ENCODE measurements around the gene MRPL18.
"Not testable (repeated sequence)": the region's sequence is repeated elsewhere in the genome, so short reads cannot be mapped to it uniquely, and the experiment has no call there.

MRPL18 gene

GRCh38 chr6:159815410-159815809 is 25.1 kb downstream of the MRPL18 start:
- Histone ChIP-seq H3K9me3 (ENCODE audit: control extremely low read depth in 1 of 5, control insufficient read depth in 4 of 5, insufficient read depth in 2 of 5, low read depth in 1 of 5, low read length in 4 of 5) (no peaks in the 10 kb centered on the region), H3K27me3 (replicated peaks in 2 of 5; ENCODE audit: control insufficient read depth in 4 of 5, insufficient read depth in 5 of 5, low read length in 4 of 5) (no peaks in the 10 kb centered on the region), H3K4me3 (ENCODE audit: control insufficient read depth in 1 of 7, extremely low read depth in 1 of 7, insufficient read depth in 4 of 7, low read depth in 2 of 7, low read length in 6 of 7) (no peak overlapping the region), H3K36me3 (ENCODE audit: control insufficient read depth in 4 of 4, insufficient read depth in 4 of 4, low read length in 3 of 4) (no peaks in the 10 kb centered on the region), H3K27ac (ENCODE audit: insufficient read depth in 1 of 2, low read depth in 1 of 2, low read length in 2 of 2, poor library complexity in 1 of 2, severe bottlenecking in 2 of 2) (no peak overlapping the region), H3K4me1 (ENCODE audit: control extremely low read depth in 1 of 4, control insufficient read depth in 4 of 4, insufficient read depth in 4 of 4, low read length in 3 of 4) (peaks cover 0 to 30% (median 25%) of the 10 kb centered on the region in 4 experiments)
- DNase-seq = no peak
- WGBS (ENCODE audit: insufficient coverage) = 99% methylated on average over 6 of the region's 6 CpGs
- ChIA-PET POLR2A (no interaction called here), CTCF (interaction anchor here (1.0 to 1.5 kb wide), 2 partner anchors 18 to 19 kb away, joined by 3 read pairs; no protein-coding TSS in a partner anchor)

DNA sequence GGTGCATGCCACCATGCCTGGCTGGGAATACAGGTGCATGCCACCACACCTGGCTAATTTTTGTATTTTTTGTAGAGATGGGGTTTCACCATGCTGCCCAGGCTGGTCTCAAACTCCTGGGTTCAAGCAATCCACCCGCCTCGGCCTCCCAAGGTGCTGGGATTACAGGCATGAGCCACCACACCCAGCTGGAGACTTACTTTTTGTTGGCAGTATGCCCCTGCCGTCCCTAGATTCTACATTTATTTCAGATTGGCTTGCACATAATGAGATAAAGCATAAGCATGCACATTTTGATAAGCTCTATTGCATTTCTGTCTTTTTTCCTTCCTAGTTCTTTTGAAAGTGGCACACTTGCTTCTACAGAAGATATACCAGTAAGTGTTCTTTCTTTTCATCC is 26.5 kb downstream of the MRPL18 start:
- H3K4me3 ChIP-seq (ENCODE audit: control insufficient read depth in 1 of 7, extremely low read depth in 1 of 7, insufficient read depth in 4 of 7, low read depth in 2 of 7, low read length in 6 of 7); POLR2A ChIA-PET; DNase-seq; H3K27ac ChIP-seq (ENCODE audit: insufficient read depth in 1 of 2, low read depth in 1 of 2, low read length in 2 of 2, poor library complexity in 1 of 2, severe bottlenecking in 2 of 2); H3K9me3 ChIP-seq (ENCODE audit: control extremely low read depth in 1 of 5, control insufficient read depth in 4 of 5, insufficient read depth in 2 of 5, low read depth in 1 of 5, low read length in 4 of 5); H3K36me3 ChIP-seq (ENCODE audit: control insufficient read depth in 4 of 4, insufficient read depth in 4 of 4, low read length in 3 of 4); H3K27me3 ChIP-seq (replicated peaks in 2 of 5; ENCODE audit: control insufficient read depth in 4 of 5, insufficient read depth in 5 of 5, low read length in 4 of 5); CTCF ChIA-PET: not testable (repeated sequence)
- 94% methylated on average over 3 of the region's 3 CpGs for whole genome bisulfite sequencing (ENCODE audit: insufficient coverage)
- peaks cover 8 to 44% (median 38%) of the 10 kb centered on the region in 4 experiments for H3K4me1 ChIP-seq (ENCODE audit: control extremely low read depth in 1 of 4, control insufficient read depth in 4 of 4, insufficient read depth in 4 of 4, low read length in 3 of 4)

GRCh38 chr6:159817951-159818739 is 27.9 kb downstream of the MRPL18 start:
- DNase-seq = no peak
- H3K27me3 ChIP-seq (replicated peaks in 2 of 5; ENCODE audit: control insufficient read depth in 4 of 5, insufficient read depth in 5 of 5, low read length in 4 of 5) = no peaks in the 10 kb centered on the region
- peaks cover 8 to 53% (median 45%) of the 10 kb centered on the region in 4 experiments for H3K4me1 ChIP-seq (ENCODE audit: control extremely low read depth in 1 of 4, control insufficient read depth in 4 of 4, insufficient read depth in 4 of 4, low read length in 3 of 4)
- WGBS (ENCODE audit: insufficient coverage) = 97% methylated on average over 20 of the region's 23 CpGs
- H3K4me3 ChIP-seq (ENCODE audit: control insufficient read depth in 1 of 7, extremely low read depth in 1 of 7, insufficient read depth in 4 of 7, low read depth in 2 of 7, low read length in 6 of 7) = no peak overlapping the region
- no peak overlapping the region for H3K27ac ChIP-seq (ENCODE audit: insufficient read depth in 1 of 2, low read depth in 1 of 2, low read length in 2 of 2, poor library complexity in 1 of 2, severe bottlenecking in 2 of 2)
- ChIA-PET CTCF (interaction anchor here (1.5 to 3.4 kb wide), 3 partner anchors 9 to 34 kb away, joined by 3 to 18 read pairs (median 7); no protein-coding TSS in a partner anchor), POLR2A (interaction anchor here (0.6 kb wide), 1 partner anchor 10 kb away, joined by 3 read pairs; no protein-coding TSS in a partner anchor)
- H3K36me3 ChIP-seq (ENCODE audit: control insufficient read depth in 4 of 4, insufficient read depth in 4 of 4, low read length in 3 of 4) = no peaks in the 10 kb centered on the region
- H3K9me3 ChIP-seq (ENCODE audit: control extremely low read depth in 1 of 5, control insufficient read depth in 4 of 5, insufficient read depth in 2 of 5, low read depth in 1 of 5, low read length in 4 of 5) = no peaks in the 10 kb centered on the region

GRCh38 chr6:159819098-159819497 is 28.8 kb downstream of the MRPL18 start:
- H3K27ac ChIP-seq (ENCODE audit: insufficient read depth in 1 of 2, low read depth in 1 of 2, low read length in 2 of 2, poor library complexity in 1 of 2, severe bottlenecking in 2 of 2) = no peak overlapping the region
- 95% methylated on average over 16 of the region's 16 CpGs for WGBS (ENCODE audit: insufficient coverage)
- DNase-seq = no peak
- peak overlapping the region in 1 of 7 experiments; percentile 39 for H3K4me3 ChIP-seq (ENCODE audit: control insufficient read depth in 1 of 7, extremely low read depth in 1 of 7, insufficient read depth in 4 of 7, low read depth in 2 of 7, low read length in 6 of 7)
- peaks cover 8 to 53% (median 45%) of the 10 kb centered on the region in 4 experiments for H3K4me1 ChIP-seq (ENCODE audit: control extremely low read depth in 1 of 4, control insufficient read depth in 4 of 4, insufficient read depth in 4 of 4, low read length in 3 of 4)
- ChIA-PET CTCF (interaction anchor here (1.2 to 3.4 kb wide), 2 partner anchors 15 to 33 kb away, joined by 3 to 18 read pairs; no protein-coding TSS in a partner anchor), POLR2A (no interaction called here)
- no peaks in the 10 kb centered on the region for H3K9me3 ChIP-seq (ENCODE audit: control extremely low read depth in 1 of 5, control insufficient read depth in 4 of 5, insufficient read depth in 2 of 5, low read depth in 1 of 5, low read length in 4 of 5)
- no peaks in the 10 kb centered on the region for H3K36me3 ChIP-seq (ENCODE audit: control insufficient read depth in 4 of 4, insufficient read depth in 4 of 4, low read length in 3 of 4)
- H3K27me3 ChIP-seq (replicated peaks in 2 of 5; ENCODE audit: control insufficient read depth in 4 of 5, insufficient read depth in 5 of 5, low read length in 4 of 5) = no peaks in the 10 kb centered on the region

- H3K9me3 ChIP-seq (ENCODE audit: control extremely low read depth in 1 of 5, control insufficient read depth in 4 of 5, insufficient read depth in 2 of 5, low read depth in 1 of 5, low read length in 4 of 5) = no peaks in the 10 kb centered on the region
- ChIA-PET CTCF (interaction anchor here (1.2 to 3.4 kb wide), 7 partner anchors 10 to 38 kb away, joined by 3 to 18 read pairs (median 3); partner anchors contain the start of genes MRPL18 and TCP1), POLR2A (interaction anchor here (2.2 kb wide), 1 partner anchor 29 kb away, joined by 11 read pairs; the partner anchor contains the start of gene MRPL18)
- H3K27ac ChIP-seq (ENCODE audit: insufficient read depth in 1 of 2, low read depth in 1 of 2, low read length in 2 of 2, poor library complexity in 1 of 2, severe bottlenecking in 2 of 2) = peak overlapping the region in 1 of 2 experiments; percentile 45
- peak overlapping the region in 6 of 7 experiments; percentile 8 to 66 (median 18) for H3K4me3 ChIP-seq (ENCODE audit: control insufficient read depth in 1 of 7, extremely low read depth in 1 of 7, insufficient read depth in 4 of 7, low read depth in 2 of 7, low read length in 6 of 7)
- DNase-seq = peak; percentile 38 to 87 (median 82)
- no peaks in the 10 kb centered on the region for H3K27me3 ChIP-seq (replicated peaks in 2 of 5; ENCODE audit: control insufficient read depth in 4 of 5, insufficient read depth in 5 of 5, low read length in 4 of 5)
- peaks cover 8 to 53% (median 45%) of the 10 kb centered on the region in 4 experiments for H3K4me1 ChIP-seq (ENCODE audit: control extremely low read depth in 1 of 4, control insufficient read depth in 4 of 4, insufficient read depth in 4 of 4, low read length in 3 of 4)
- no peaks in the 10 kb centered on the region for H3K36me3 ChIP-seq (ENCODE audit: control insufficient read depth in 4 of 4, insufficient read depth in 4 of 4, low read length in 3 of 4)
- WGBS (ENCODE audit: insufficient coverage) = 37% methylated on average over 25 of the region's 28 CpGs
These were observed 29.8 kb downstream of the MRPL18 start for GRCh38 chr6:159819932-159820640.

DNA sequence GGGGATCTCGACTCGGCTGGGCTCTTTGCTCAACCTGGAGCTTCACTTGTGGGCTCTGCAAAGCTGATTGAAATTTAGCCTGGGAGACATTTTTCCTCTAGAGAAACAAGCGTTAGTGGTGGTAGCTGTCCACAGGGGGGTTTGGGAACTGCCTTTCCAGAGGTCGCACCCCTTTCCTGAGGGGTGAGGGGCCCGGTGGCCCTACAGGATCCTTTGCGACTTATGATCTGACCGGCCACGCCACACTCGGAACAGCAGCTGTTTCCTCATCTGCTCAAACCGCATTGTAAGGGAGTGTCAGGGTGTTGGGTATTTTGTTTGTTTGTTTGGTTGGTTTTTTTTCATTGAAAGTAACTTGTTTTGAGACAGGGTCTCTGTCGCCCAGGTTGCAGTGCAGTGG is 30.9 kb downstream of the MRPL18 start:
- CTCF ChIA-PET = interaction anchor here (1.2 to 3.4 kb wide), 7 partner anchors 8 to 124 kb away, joined by 3 to 18 read pairs (median 3); partner anchors contain the start of genes MRPL18 and TCP1
- peak overlapping the region in 4 of 7 experiments; percentile 29 to 66 (median 35) for H3K4me3 ChIP-seq (ENCODE audit: control insufficient read depth in 1 of 7, extremely low read depth in 1 of 7, insufficient read depth in 4 of 7, low read depth in 2 of 7, low read length in 6 of 7)
- peak; percentile 18 to 88 (median 72) for DNase-seq
- H3K9me3 ChIP-seq (ENCODE audit: control extremely low read depth in 1 of 5, control insufficient read depth in 4 of 5, insufficient read depth in 2 of 5, low read depth in 1 of 5, low read length in 4 of 5) = peaks cover 0 to under 1% (median 0%) of the 10 kb centered on the region in 5 experiments
- peaks cover 8 to 53% (median 45%) of the 10 kb centered on the region in 4 experiments for H3K4me1 ChIP-seq (ENCODE audit: control extremely low read depth in 1 of 4, control insufficient read depth in 4 of 4, insufficient read depth in 4 of 4, low read length in 3 of 4)
- H3K36me3 ChIP-seq (ENCODE audit: control insufficient read depth in 4 of 4, insufficient read depth in 4 of 4, low read length in 3 of 4) = no peaks in the 10 kb centered on the region
- POLR2A ChIA-PET = interaction anchor here (1.2 to 2.2 kb wide), 2 partner anchors 25 to 30 kb away, joined by 3 to 11 read pairs; partner anchors contain the start of gene MRPL18
- no peak overlapping the region for H3K27ac ChIP-seq (ENCODE audit: insufficient read depth in 1 of 2, low read depth in 1 of 2, low read length in 2 of 2, poor library complexity in 1 of 2, severe bottlenecking in 2 of 2)
- H3K27me3 ChIP-seq (replicated peaks in 2 of 5; ENCODE audit: control insufficient read depth in 4 of 5, insufficient read depth in 5 of 5, low read length in 4 of 5) = no peaks in the 10 kb centered on the region
- WGBS (ENCODE audit: insufficient coverage) = 28% methylated on average over 11 of the region's 11 CpGs

Data from common myeloid progenitor, CD34-positive (primary cell).